BE2C (cell line): ENCODE data around the gene TAF4.
A peak's percentile ranks its signal among the peaks of the same experiment; 100 is the strongest.

Experiments used
- DNase-seq: peaks from one replicate; pipeline ENCODE4 v3.0.0-alpha.2; 2020
- H3K27me3 ChIP-seq: fragments of 250-450 bp; sonication (Bioruptor Pico); 2 replicates; pipeline ENCODE4 v1.5.1; 2020; ENCODE audit warnings: mild to moderate bottlenecking
- H3K36me3 ChIP-seq: fragments of 250-450 bp; sonication (Bioruptor Pico); 2 replicates; pipeline ENCODE4 v1.5.1; 2020; ENCODE audit warnings: mild to moderate bottlenecking
- H3K4me1 ChIP-seq: fragments of 250-450 bp; sonication (Bioruptor Pico); 2 replicates; pipeline ENCODE4 v1.5.1; 2020
- H3K4me3 ChIP-seq: 2 replicates; pipeline ENCODE4 v1.5.1; 2011; ENCODE audit warnings: low read depth, low read length
- H3K9me3 ChIP-seq: fragments of 250-450 bp; sonication (Bioruptor Pico); 2 replicates; pipeline ENCODE4 v1.5.1; 2020
- TF ChIP-seq, protein P1 (sequence below): IDR thresholded peaks from 2 replicates; pipeline ENCODE4 v1.5.1; 2012; ENCODE audit warnings: mild to moderate bottlenecking, low read depth, low read length

The TAF4 gene

DNA sequence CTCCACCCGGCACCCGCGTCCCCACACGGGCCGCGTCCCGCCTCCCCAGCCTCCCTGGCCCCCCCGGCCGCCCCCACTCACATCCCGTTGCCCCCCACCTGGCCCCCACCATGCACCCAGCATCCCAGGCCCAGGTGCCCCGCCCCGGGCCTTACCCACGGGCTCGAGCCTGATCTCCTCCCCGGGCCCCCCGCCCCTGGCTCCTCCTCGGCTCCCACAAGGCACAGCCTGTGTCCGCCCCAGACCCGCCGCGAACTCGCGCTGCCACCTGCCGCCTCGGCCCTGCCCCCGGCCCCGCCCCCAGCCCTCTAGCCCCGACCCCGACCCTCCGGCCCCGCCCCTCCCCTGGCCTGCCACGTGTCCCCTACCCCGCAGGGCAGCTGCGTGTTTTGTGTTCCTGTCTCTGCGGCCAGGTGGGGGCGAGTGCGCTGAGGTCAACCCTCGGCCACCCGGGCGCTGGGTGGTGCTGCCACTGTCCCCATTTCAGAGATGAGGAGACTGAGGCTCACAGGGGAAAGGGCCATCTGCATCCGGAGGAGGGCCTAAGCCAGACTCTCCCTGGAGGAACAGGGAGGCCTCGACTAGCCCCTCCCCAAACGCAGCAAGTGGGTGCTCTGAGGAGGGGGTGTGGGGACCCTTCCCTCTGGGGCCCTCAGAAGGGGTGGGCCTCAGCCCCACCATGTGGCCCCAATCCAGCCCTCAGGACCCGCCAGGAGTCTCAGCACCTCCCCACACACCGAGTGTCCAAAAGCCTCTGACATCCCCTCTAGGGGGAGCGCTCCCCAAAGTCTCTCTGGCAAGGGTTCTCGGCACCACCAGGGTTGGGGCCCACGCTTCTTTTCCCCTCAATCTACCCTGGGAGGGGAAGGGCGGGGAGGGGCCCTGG, 99.8 kb downstream of the TAF4 start:
- TF ChIP-seq, protein P1, sequence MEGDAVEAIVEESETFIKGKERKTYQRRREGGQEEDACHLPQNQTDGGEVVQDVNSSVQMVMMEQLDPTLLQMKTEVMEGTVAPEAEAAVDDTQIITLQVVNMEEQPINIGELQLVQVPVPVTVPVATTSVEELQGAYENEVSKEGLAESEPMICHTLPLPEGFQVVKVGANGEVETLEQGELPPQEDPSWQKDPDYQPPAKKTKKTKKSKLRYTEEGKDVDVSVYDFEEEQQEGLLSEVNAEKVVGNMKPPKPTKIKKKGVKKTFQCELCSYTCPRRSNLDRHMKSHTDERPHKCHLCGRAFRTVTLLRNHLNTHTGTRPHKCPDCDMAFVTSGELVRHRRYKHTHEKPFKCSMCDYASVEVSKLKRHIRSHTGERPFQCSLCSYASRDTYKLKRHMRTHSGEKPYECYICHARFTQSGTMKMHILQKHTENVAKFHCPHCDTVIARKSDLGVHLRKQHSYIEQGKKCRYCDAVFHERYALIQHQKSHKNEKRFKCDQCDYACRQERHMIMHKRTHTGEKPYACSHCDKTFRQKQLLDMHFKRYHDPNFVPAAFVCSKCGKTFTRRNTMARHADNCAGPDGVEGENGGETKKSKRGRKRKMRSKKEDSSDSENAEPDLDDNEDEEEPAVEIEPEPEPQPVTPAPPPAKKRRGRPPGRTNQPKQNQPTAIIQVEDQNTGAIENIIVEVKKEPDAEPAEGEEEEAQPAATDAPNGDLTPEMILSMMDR: 0 out of 2 replicates have a peak, but pooled peaks have one; percentile 2
- no peak overlapping the region for H3K4me3 ChIP-seq
- H3K27me3 ChIP-seq: no peaks in the 10 kb centered on the region
- H3K4me1 ChIP-seq: no peaks in the 10 kb centered on the region
- no peaks in the 10 kb centered on the region for H3K36me3 ChIP-seq
- no peaks in the 10 kb centered on the region for H3K9me3 ChIP-seq
- peak; percentile 37 for DNase-seq

DNA sequence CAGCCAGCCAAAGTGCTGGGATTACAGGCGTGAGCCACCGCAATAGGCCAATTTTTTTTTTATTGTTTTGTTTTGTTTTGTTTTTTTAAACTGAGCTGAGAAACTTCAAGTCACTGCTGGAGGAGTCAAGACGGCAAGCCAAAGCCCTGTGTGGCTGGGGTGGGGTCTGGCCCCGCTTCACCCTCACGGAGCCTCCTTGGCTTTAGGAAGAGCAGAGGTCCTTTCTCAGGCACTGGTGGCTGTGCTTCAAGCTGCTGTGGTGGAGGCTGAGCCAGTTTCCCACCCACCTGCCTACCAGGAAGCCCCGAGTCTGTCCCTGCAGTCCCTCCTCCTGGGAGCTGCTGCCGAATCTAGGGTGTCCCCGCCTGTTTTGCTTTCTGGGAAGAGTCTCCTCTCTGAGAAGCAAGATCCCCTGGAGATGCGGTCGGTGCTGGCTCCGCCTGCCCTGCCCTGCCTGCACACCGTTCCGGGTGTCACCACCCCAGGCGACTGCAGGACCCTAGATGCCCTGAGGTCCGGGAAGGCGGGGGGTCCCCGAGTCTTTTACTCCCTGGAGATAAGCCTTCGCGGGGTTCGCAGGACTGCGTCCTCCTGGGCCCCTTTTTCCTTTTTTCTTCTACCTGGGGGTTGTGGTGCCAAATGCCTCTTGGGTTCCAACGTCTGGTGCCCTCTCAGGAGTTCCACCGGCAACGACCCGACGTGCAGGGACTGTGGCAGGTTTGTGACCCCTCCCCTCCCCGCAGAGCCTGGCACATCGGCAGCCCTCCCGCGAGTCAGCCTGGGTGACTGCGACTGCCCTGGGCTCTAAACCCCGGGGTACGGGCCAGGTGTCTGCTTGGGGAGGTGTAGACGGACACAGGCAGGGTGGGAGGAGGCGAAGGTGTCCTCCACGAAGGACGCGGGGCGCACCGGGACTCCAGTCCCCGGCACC, 100.7 kb downstream of the TAF4 start:
- DNase-seq: no peak
- no peaks in the 10 kb centered on the region for H3K9me3 ChIP-seq
- TF ChIP-seq, protein P1: no peak
- no peaks in the 10 kb centered on the region for H3K36me3 ChIP-seq
- no peaks in the 10 kb centered on the region for H3K27me3 ChIP-seq
- H3K4me3 ChIP-seq: no peak overlapping the region
- no peaks in the 10 kb centered on the region for H3K4me1 ChIP-seq

DNA sequence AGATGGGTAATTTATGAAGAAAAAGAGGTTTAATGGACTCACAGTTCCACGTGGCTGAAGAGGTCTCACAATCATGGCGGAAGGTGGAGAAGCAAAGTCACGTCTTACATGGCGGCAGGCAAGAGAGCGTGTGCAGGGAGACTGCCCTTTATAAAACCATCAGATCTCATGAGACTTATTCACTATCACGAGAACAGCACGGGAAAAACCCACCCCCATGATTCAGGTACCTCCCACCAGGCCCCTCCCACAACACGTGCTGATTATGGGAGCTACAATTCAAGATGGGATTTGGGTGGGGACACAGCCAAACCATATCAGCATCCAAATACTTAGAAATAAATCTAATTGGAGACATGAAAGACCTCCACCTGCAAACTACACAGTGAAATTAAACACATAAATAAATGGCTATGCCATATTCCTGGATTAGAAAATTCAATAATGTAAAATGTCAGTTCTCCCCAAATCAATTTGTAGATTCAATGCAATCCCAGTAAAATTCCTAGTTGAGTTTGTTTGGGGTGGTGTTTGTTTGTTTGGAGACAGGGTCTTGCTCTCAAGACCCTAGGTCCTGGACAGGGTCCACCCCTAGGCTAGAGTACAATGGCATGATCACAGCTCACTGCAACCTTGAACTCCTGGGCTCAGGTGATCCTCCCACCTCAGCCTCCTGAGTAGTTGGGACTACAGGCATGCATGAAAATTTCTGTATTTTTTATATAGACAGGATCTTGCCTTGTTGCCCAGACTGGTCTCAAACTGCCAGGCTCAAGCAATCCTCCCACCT, 101.6 kb downstream of the TAF4 start:
- no peak overlapping the region for H3K4me3 ChIP-seq
- no peak for DNase-seq
- no peaks in the 10 kb centered on the region for H3K27me3 ChIP-seq
- H3K9me3 ChIP-seq: no peaks in the 10 kb centered on the region; the same call in 1 of the 2 replicates
- H3K36me3 ChIP-seq: no peaks in the 10 kb centered on the region
- TF ChIP-seq, protein P1: no peak
- no peaks in the 10 kb centered on the region for H3K4me1 ChIP-seq

DNA sequence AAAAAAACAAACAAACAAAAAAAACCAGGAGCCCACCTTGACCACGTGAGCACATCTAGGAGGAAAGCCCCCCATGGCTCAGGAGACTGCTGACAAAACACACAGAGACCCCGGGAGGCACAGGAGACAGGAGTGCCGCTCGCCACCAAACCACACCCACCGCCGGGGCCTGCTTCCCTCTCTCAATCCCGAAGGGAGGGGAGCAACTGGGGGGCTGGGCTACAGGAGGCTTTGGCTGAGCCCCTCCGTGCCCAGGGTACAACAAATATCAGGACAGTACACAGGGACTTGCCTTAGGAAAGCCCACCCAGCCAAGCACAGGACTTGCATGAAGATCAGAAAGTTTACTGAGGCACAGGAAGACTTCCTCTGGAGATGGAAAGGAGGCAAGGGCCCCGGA, 102.5 kb downstream of the TAF4 start:
- Histone ChIP-seq H3K4me1 (no peaks in the 10 kb centered on the region), H3K36me3 (no peaks in the 10 kb centered on the region), H3K9me3 (no peaks in the 10 kb centered on the region; the same call in 1 of the 2 replicates), H3K4me3 (no peak overlapping the region), H3K27me3 (no peaks in the 10 kb centered on the region)
- TF ChIP-seq, protein P1: no peak
- DNase-seq: no peak

DNA sequence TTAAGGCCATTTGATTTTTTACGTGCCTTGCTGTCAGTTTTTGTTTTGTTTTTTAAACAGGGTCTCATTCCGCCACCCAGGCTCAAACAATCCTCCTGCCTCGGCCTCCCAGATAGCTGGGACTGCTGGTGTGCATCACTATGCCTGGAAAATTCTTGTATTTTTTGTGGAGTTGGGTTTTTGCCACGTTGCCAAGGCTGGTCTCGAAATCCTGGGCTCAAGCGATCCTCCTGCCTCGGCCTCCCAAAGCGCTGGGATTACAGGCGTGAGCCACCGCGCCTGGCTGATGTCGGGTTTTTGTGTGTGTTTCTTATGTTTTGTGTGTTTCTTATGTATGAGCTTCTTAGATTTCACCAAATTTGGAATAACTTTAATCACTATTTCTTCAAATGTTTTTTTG, 104.8 kb downstream of the TAF4 start:
- no peaks in the 10 kb centered on the region for H3K36me3 ChIP-seq

More for the DNA sequence above, 104.8 kb downstream of the TAF4 start:
- TF ChIP-seq, protein P1: no peak
- DNase-seq: no peak
- Histone ChIP-seq H3K27me3 (no peaks in the 10 kb centered on the region), H3K4me1 (no peaks in the 10 kb centered on the region), H3K4me3 (no peak overlapping the region), H3K9me3 (no peaks in the 10 kb centered on the region; the same call in 1 of the 2 replicates)
